Measurements from ENCODE around the gene PTPN3.

DNA sequence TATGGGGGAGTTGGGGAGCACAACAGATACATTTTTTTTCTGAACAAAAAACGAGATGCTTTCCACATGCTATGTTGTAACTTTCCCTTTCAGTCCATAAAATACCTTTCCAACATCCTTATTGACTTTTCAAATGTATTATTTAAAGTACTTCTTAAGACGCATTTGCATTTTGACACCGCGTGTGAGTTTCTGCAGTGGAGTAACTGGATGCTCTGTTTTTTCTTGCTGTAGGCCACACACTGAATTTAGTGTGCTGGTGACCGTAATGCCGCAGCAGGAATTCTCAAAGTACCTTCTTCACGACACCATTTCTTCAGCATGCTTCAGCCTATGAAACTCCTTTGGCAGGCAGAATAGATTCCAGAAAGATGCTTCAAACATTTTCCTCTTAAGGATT, 163.0 kb downstream of the PTPN3 start:
- TF ChIP-seq, protein P1, sequence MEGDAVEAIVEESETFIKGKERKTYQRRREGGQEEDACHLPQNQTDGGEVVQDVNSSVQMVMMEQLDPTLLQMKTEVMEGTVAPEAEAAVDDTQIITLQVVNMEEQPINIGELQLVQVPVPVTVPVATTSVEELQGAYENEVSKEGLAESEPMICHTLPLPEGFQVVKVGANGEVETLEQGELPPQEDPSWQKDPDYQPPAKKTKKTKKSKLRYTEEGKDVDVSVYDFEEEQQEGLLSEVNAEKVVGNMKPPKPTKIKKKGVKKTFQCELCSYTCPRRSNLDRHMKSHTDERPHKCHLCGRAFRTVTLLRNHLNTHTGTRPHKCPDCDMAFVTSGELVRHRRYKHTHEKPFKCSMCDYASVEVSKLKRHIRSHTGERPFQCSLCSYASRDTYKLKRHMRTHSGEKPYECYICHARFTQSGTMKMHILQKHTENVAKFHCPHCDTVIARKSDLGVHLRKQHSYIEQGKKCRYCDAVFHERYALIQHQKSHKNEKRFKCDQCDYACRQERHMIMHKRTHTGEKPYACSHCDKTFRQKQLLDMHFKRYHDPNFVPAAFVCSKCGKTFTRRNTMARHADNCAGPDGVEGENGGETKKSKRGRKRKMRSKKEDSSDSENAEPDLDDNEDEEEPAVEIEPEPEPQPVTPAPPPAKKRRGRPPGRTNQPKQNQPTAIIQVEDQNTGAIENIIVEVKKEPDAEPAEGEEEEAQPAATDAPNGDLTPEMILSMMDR (conservative IDR thresholded peaks at IDR 0.05 in 1 of 2, IDR thresholded peaks at IDR 0.05 in 1 of 2; ENCODE audit: low read depth in 1 of 2, low read length in 2 of 2) = no peak
- TF ChIP-seq EZH2 (IDR thresholded peaks at IDR 0.05; ENCODE audit: low read length, missing control alignments) = no peak
